ENCODE results near the gene SLC25A45. TPM values are rescaled to one million over a fixed set of nuclear protein-coding genes. Genes with fewer than 3 reads are reported as not detected.

The SLC25A45 gene
- polyA plus RNA-seq, 1 of the 3 experiments (the other 2 are of a cell fraction): 3.6 TPM

DNA sequence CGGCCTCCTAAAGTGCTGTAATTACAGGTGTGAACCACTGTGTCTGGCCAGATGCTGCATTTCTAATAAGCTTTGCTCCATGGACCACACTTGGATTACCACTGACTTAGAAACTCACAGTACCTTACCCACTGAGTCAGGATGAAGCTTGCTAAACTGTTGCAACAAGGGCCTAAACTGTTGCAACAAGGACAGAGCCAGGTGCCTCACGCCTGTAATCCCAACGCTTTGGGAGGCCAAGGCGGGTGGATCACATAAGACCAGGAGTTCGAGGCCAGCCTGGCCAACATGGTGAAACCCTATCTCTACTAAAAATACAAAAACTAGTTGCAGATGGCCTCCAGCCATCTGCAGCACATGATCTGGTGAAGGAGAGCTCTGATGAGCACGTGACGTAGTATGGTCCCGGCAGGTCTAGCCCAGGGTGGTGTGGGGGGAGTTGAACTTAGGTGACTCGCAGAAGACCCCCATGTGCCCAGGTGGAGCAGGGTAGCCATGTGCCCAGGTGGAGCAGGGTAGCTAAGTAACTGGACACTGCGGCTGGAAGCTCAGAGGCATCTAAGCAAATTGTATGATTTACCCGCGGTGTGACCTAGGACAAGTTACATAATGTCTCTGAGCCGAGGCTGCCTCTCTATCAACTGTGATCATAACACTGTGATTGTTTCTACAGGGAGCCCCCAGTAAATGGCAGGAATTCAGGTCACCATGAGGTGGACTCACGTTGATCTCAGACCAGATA lies 8.4 kb downstream of the SLC25A45 start:
- 80% methylated on average over 14 of the region's 14 CpGs for WGBS (ENCODE audit: low lambda C conversion rate)
- Histone ChIP-seq H3K9ac (no peak overlapping the region), H2AFZ (ENCODE audit: low read depth) (no peak overlapping the region), H4K20me1 (ENCODE audit: insufficient read depth) (no peaks in the 10 kb centered on the region), H3K9me2 (no peaks in the 10 kb centered on the region), H3K27me3 (ENCODE audit: insufficient read depth) (no peaks in the 10 kb centered on the region), H3K4me2 (no peak overlapping the region), H3K79me2 (ENCODE audit: insufficient read depth) (no peaks in the 10 kb centered on the region), H3K4me1 (ENCODE audit: control insufficient read depth in 1 of 2, insufficient read depth in 2 of 2, low read depth in 1 of 2, low read length in 1 of 2) (peaks cover 0 to 10% of the 10 kb centered on the region in 2 experiments; a peak in 2 of 4 replicates), H3K27ac (ENCODE audit: low read depth in 2 of 2, low read length in 1 of 2) (no peak overlapping the region), H3K36me3 (replicated peaks in 1 of 2; ENCODE audit: control insufficient read depth in 1 of 2, insufficient read depth in 2 of 2, low read length in 1 of 2) (no peaks in the 10 kb centered on the region), H3K4me3 (ENCODE audit: low read depth in 2 of 2, low read length in 1 of 2) (no peak overlapping the region), H3F3A (replicated peaks; ENCODE audit: insufficient read depth) (peaks cover 20% of the 10 kb centered on the region), H3K9me3 (no peaks in the 10 kb centered on the region)
- ChIA-PET POLR2A (interaction anchor here (0.9 kb wide), 1 partner anchor 51 kb away, joined by 3 read pairs; no protein-coding TSS in a partner anchor), CTCF (interaction anchor here (0.9 to 1.9 kb wide), 4 partner anchors 7 to 45 kb away, joined by 3 to 8 read pairs (median 4); no protein-coding TSS in a partner anchor)
- DNase-seq: no peak
- TF ChIP-seq, protein P1, sequence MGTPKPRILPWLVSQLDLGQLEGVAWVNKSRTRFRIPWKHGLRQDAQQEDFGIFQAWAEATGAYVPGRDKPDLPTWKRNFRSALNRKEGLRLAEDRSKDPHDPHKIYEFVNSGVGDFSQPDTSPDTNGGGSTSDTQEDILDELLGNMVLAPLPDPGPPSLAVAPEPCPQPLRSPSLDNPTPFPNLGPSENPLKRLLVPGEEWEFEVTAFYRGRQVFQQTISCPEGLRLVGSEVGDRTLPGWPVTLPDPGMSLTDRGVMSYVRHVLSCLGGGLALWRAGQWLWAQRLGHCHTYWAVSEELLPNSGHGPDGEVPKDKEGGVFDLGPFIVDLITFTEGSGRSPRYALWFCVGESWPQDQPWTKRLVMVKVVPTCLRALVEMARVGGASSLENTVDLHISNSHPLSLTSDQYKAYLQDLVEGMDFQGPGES (IDR thresholded peaks at IDR 0.05; ENCODE audit: low read depth, low read length): no peak
- TF ChIP-seq, protein P2, sequence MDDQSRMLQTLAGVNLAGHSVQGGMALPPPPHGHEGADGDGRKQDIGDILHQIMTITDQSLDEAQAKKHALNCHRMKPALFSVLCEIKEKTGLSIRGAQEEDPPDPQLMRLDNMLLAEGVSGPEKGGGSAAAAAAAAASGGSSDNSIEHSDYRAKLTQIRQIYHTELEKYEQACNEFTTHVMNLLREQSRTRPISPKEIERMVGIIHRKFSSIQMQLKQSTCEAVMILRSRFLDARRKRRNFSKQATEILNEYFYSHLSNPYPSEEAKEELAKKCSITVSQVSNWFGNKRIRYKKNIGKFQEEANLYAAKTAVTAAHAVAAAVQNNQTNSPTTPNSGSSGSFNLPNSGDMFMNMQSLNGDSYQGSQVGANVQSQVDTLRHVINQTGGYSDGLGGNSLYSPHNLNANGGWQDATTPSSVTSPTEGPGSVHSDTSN (IDR thresholded peaks at IDR 0.05): no peak
- TF ChIP-seq TEAD4 (IDR thresholded peaks at IDR 0.05; ENCODE audit: borderline replicate concordance, insufficient read depth) (no peak), TAF1 (IDR thresholded peaks at IDR 0.05; ENCODE audit: borderline replicate concordance, low read depth, low read length) (no peak), RFX5 (IDR thresholded peaks at IDR 0.05; ENCODE audit: low read length) (no peak), RAD21 (IDR thresholded peaks at IDR 0.05; ENCODE audit: low read length) (no peak)
- TF ChIP-seq, protein P3, sequence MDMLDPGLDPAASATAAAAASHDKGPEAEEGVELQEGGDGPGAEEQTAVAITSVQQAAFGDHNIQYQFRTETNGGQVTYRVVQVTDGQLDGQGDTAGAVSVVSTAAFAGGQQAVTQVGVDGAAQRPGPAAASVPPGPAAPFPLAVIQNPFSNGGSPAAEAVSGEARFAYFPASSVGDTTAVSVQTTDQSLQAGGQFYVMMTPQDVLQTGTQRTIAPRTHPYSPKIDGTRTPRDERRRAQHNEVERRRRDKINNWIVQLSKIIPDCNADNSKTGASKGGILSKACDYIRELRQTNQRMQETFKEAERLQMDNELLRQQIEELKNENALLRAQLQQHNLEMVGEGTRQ (IDR thresholded peaks at IDR 0.05; ENCODE audit: borderline replicate concordance, low read depth, low read length): no peak

DNA sequence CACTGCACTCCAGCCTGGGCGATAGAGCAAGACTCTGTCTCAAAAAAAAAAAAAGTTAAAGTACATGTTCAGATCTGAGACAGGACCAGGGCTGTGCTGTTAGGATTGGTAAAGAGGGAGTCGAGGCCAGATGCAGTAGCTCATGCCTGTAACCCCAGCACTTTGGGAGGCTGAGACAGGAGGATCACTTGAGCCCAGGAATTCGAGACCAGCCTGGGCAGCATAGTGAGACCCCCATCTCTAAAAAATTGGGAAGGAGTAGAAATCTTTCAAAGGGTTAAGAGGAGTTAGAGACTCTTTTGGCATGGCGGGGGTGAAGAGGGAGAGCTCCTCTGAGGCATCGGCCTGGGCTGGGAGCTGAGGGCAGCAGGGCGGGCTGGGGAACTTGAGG lies 11.8 kb downstream of the SLC25A45 start:
- 89% methylated on average over 5 of the region's 6 CpGs for WGBS (ENCODE audit: low lambda C conversion rate)
- H3K4me1 ChIP-seq (ENCODE audit: control insufficient read depth in 1 of 2, insufficient read depth in 2 of 2, low read depth in 1 of 2, low read length in 1 of 2): no peaks in the 10 kb centered on the region; a peak in 2 of 4 replicates
- no peaks in the 10 kb centered on the region for H3K9me3 ChIP-seq
- H3K9me2 ChIP-seq: no peaks in the 10 kb centered on the region
- H3K27me3 ChIP-seq (ENCODE audit: insufficient read depth): no peaks in the 10 kb centered on the region
- peaks cover 20% of the 10 kb centered on the region for H3F3A ChIP-seq (replicated peaks; ENCODE audit: insufficient read depth)
- no peak overlapping the region for H3K4me2 ChIP-seq
- no peak for TF ChIP-seq EZH2phosphoT487 (IDR thresholded peaks at IDR 0.05; ENCODE audit: borderline replicate concordance, low read depth)
- no peak for TF ChIP-seq CHD2 (IDR thresholded peaks at IDR 0.05; ENCODE audit: low read length, partially characterized antibody)
- TF ChIP-seq FOXJ3 (CRISPR knock-in tag; IDR thresholded peaks at IDR 0.05): no peak
- no peak for TF ChIP-seq RXRA (IDR thresholded peaks at IDR 0.05; ENCODE audit: borderline replicate concordance, low read depth)
- TF ChIP-seq MEF2A (IDR thresholded peaks at IDR 0.05; ENCODE audit: borderline replicate concordance, low read depth): no peak
- no peak for TF ChIP-seq NFIC (IDR thresholded peaks at IDR 0.05; ENCODE audit: borderline replicate concordance)
- TF ChIP-seq, protein P4, sequence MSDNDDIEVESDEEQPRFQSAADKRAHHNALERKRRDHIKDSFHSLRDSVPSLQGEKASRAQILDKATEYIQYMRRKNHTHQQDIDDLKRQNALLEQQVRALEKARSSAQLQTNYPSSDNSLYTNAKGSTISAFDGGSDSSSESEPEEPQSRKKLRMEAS (IDR thresholded peaks at IDR 0.05; ENCODE audit: low read depth): no peak
- no peak for TF ChIP-seq SIN3A (IDR thresholded peaks at IDR 0.05; ENCODE audit: borderline replicate concordance, low read depth, low read length)
- no peak for TF ChIP-seq NRF1 (IDR thresholded peaks at IDR 0.05; ENCODE audit: low read depth, low read length)
- no peak for TF ChIP-seq TEAD4 (IDR thresholded peaks at IDR 0.05; ENCODE audit: borderline replicate concordance, insufficient read depth)
- TF ChIP-seq GABPA (IDR thresholded peaks at IDR 0.05; ENCODE audit: low read depth): no peak
- no peak for TF ChIP-seq GATA2 (CRISPR knock-in tag; IDR thresholded peaks at IDR 0.05)
- ChIA-PET POLR2A (interaction anchor here (0.5 to 1.3 kb wide), 3 partner anchors 53 to 544 kb away, joined by 4 to 6 read pairs (median 5); no protein-coding TSS in a partner anchor), CTCF (interaction anchor here (1.1 to 4.5 kb wide), 6 partner anchors 9 to 151 kb away, joined by 3 to 22 read pairs (median 4); no protein-coding TSS in a partner anchor)
- H3K27ac ChIP-seq (ENCODE audit: low read depth in 2 of 2, low read length in 1 of 2): peak overlapping the region in 1 of 2 experiments; percentile 79; a peak in 2 of 4 replicates
- peaks cover 11% of the 10 kb centered on the region for H3K79me2 ChIP-seq (ENCODE audit: insufficient read depth)
- peak overlapping the region; percentile 31; the same call in 1 of the 2 replicates for H3K9ac ChIP-seq
- H4K20me1 ChIP-seq (ENCODE audit: insufficient read depth): no peaks in the 10 kb centered on the region
- no peak overlapping the region for H2AFZ ChIP-seq (ENCODE audit: low read depth)
- no peak for DNase-seq
- H3K36me3 ChIP-seq (replicated peaks in 1 of 2; ENCODE audit: control insufficient read depth in 1 of 2, insufficient read depth in 2 of 2, low read length in 1 of 2): no peaks in the 10 kb centered on the region
- no peak overlapping the region for H3K4me3 ChIP-seq (ENCODE audit: low read depth in 2 of 2, low read length in 1 of 2)

All from SK-N-SH (cell line).